GM12864 (cell line): Measurements from ENCODE around the gene RIMBP2.

Experiments
- DNase-seq: peaks from one replicate; pipeline ENCODE4 v3.0.0-alpha.2; 2011; ENCODE audit warnings: low read depth
- H3K4me3 ChIP-seq: 2 replicates; pipeline ENCODE4 v1.5.1; 2011; ENCODE audit warnings: mild to moderate bottlenecking, low read depth, low read length, control low read depth
- TF ChIP-seq, protein P1 (sequence below): IDR thresholded peaks from 2 replicates; pipeline ENCODE4 v1.5.1; 2011; ENCODE audit warnings: low read depth, mild to moderate bottlenecking, moderate library complexity, low read length, control low read depth, inconsistent platforms; ENCODE audit errors: missing control alignments

Gene RIMBP2

DNA sequence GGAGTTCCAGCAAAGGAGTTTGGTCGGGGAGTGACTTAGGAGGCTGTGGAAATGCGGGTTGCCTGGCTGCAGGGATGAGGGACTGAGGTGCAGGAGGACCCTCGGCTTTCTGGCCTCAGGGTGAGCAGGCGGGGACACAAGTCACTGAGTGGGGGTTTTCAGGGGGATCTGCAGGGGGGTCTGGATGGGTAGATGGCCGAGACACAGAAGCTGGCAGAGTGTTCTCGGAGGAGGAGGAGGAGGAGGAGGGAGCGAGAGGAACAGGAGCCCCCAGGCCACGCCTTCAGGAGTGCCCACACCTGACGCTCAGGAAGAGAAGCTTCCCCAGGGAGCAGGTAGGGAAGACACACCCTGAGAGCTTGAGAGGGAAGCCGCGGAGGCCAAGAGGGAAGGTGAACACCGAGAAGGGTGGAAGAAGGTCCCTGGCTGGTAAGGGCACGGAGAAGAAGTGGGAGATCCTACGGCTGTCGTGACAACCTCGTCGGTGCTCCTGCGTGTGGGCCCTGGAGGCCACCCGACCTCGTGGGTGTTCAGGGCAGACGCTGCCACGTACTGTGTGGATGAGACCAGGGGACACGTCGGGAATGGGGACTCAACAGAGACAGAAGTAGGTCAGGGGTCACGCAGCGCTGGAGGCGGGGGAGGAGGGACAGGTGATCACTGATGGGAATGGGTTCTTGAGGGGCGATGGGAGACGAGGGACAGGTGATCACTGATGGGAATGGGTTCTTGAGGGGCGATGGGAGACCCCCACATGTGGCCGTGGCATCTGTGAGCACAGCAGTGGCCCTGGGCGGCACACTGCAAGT lies 269.0 kb downstream of the RIMBP2 start:
- DNase-seq: no peak
- TF ChIP-seq, protein P1, sequence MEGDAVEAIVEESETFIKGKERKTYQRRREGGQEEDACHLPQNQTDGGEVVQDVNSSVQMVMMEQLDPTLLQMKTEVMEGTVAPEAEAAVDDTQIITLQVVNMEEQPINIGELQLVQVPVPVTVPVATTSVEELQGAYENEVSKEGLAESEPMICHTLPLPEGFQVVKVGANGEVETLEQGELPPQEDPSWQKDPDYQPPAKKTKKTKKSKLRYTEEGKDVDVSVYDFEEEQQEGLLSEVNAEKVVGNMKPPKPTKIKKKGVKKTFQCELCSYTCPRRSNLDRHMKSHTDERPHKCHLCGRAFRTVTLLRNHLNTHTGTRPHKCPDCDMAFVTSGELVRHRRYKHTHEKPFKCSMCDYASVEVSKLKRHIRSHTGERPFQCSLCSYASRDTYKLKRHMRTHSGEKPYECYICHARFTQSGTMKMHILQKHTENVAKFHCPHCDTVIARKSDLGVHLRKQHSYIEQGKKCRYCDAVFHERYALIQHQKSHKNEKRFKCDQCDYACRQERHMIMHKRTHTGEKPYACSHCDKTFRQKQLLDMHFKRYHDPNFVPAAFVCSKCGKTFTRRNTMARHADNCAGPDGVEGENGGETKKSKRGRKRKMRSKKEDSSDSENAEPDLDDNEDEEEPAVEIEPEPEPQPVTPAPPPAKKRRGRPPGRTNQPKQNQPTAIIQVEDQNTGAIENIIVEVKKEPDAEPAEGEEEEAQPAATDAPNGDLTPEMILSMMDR: no peak
- H3K4me3 ChIP-seq: no peak overlapping the region

DNA sequence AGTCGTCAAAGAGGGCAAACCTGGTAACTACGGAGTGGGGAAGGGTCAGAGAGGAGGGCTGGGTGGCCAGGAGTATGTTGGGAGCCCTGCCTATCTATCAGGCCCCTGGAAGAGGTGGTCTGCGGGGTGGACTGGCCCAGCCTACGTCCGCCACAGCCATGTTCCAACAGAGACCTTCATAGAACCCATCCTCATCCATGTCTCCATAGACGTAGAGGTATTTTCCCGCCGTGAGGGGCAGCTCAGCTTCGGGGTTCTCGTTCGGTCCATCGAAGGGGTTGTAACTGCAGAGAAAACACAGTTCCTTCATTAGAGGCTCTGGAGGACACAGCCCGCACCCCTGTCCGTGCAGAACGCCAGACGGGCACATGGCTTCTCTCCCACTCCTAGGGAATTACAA lies 271.1 kb downstream of the RIMBP2 start:
- DNase-seq: no peak
- H3K4me3 ChIP-seq: no peak overlapping the region
- TF ChIP-seq, protein P1: no peak

DNA sequence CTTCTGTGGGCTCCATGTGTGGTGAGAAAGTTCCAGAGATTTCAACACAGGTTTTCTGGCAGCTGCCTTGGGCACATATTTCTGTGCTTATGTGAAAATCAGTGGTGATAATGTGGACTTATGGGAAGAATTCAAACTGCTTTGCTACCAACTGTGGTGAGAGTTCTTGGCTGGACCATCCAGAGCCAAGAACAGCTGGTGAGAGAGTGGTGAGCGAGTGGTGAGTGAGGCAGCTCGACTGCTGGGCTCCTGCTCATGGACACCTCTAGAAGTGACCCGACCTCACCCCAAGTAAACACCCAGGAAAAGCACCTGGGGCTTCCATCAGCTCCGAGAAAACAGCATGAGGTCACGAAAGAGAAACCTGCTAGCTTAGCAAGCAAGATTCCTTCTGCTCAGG lies 272.0 kb downstream of the RIMBP2 start:
- no peak overlapping the region for H3K4me3 ChIP-seq
- no peak for DNase-seq
- TF ChIP-seq, protein P1: no peak

DNA sequence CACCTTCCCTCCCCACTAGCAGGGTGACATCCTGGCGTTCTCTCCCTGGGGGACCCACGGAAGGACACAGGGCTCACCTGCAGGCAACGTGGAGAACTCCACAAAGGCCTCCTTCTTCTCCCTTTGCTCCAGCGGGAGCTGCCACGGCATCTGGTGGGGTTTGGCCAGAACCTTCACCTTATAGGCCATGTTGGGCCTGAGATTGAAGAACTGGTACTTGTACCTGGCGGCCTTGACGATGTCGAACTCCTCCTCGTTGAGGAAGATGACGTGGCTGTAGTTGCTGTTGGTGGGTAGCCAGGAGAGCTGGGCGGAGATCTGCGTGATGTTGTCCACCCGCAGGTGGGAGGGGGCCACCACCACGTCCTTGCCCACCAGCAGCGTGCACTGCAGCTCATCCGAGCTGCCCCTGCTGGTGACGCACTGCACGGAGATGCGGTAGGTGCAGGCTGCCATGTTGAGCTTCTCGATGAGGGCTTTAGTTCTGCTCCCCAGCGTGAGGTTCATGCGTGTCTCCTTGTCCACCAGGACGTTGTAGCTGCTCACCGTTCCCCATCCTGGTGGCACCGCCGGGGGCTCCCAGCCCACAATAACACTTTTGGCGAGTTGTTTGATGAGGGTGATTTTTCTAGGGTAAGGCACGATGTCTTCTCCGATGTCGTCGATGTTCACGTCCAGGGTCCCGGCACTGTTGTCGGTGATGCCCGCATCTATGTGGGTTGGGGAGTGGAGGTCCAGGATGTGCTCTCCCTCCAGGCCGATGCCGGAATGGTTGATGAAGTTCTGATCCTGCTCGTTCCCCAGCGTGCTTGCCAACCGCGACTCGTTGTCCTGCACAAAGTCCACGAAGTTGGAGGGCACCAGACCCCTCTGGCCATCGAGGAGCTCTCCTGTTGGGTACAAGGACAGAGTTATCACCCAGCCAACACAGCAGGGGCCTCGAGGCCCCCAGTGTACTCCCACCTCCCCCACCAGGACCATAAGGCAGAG lies 274.0 kb downstream of the RIMBP2 start:
- no peak for DNase-seq
- H3K4me3 ChIP-seq: no peak overlapping the region
- TF ChIP-seq, protein P1: no peak

DNA sequence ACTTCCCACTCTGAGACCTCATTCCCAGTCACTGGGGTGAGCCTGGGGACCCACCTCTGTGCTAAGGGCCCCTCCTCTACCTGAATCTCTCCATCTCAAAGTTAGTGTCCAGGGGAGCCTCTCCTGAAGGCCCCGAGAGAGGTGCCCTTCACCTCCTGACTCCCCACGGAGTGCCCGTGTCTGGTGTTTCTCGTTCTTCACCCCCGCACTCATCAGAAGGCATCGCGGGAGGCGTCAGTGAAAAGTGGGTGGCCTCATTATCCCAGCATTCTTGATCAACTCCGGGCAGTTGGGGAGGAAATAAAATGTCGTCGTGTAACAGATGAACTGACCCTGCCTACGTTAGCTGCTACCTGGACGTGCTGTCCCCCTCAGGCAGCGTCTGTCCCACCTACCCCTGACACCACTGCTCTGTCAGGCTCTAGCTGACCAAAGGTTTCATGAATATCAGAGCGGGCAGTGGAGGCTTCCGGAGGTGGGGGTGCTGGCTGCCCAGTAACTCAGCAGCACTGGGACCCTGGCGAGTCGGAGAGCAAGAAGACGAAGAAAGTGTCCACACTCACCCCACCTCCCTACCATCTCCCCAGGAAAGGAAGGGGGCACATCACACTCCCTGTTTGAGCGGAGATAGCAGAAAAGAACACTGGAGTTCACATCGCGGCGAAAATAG lies 275.6 kb downstream of the RIMBP2 start:
- no peak overlapping the region for H3K4me3 ChIP-seq
- TF ChIP-seq, protein P1: no peak
- DNase-seq: no peak

DNA sequence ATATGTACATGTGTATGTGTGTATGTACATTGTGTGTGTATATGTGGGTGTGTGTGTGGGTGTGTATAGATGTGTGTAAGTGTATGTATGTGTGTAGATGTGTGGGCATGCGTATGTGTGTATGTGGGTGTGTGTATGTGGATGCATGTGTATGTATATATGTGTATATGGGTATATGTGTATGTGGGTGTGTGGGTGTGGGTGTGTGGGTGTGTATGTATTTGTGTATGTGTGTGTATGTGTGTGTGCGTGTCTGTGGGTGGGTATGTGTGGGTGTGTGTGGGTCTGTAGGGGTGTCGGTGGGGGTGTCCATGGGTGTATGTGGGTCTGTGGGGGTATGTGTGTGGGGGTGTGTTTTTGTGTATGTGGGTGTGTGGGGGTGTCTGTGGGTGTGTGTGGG lies 276.8 kb downstream of the RIMBP2 start:
- TF ChIP-seq, protein P1: no peak

More for the DNA sequence above, 276.8 kb downstream of the RIMBP2 start:
- DNase-seq: no peak
- no peak overlapping the region for H3K4me3 ChIP-seq
